Spleen (tissue), 11 donors: ENCODE measurements around the gene WNT7A. TPM values are rescaled to one million over a fixed set of nuclear protein-coding genes. Genes with fewer than 3 reads are reported as not detected.

ENCODE experiments used
- DNase-seq: peaks from one replicate; pipeline ENCODE4 v3.0.0-alpha.2; 2020
- H3K27ac ChIP-seq, 8 donors: fragments of 200-600 bp; sonication (generic) in 7 of 8; 1 replicate in 4 of 8; 2 replicates in 4 of 8; pipeline versions ENCODE4 v1.5.0 to v1.8.0; 2016 to 2021; ENCODE audit warnings: inconsistent platforms in 4 of 8, mild to moderate bottlenecking in 4 of 8, moderate library complexity in 1 of 8
- H3K27me3 ChIP-seq, 7 donors: fragments of 200-600 bp; sonication (generic) in 6 of 7; replicated peaks in 1 of 7; 1 replicate in 4 of 7; 2 replicates in 3 of 7; pipeline versions ENCODE4 v1.5.0 to v1.8.0; 2016 to 2021; ENCODE audit warnings: inconsistent platforms in 3 of 7, mild to moderate bottlenecking in 1 of 7
- H3K36me3 ChIP-seq, 6 donors: fragments of 200-600 bp; sonication (generic) in 5 of 6; 1 replicate in 4 of 6; 2 replicates in 2 of 6; pipeline versions ENCODE4 v1.5.0 to v1.8.0; 2016 to 2021; ENCODE audit warnings: inconsistent platforms in 2 of 6
- H3K4me1 ChIP-seq, 6 donors: fragments of 200-600 bp; sonication (generic) in 5 of 6; 1 replicate in 3 of 6; 2 replicates in 3 of 6; pipeline versions ENCODE4 v1.5.0 to v1.8.0; 2016 to 2021; ENCODE audit warnings: inconsistent platforms in 3 of 6
- H3K4me3 ChIP-seq, 8 donors: fragments of 200-600 bp; sonication (generic) in 7 of 8; 1 replicate in 4 of 8; 2 replicates in 4 of 8; pipeline versions ENCODE4 v1.5.0 to v1.8.0; 2016 to 2021; ENCODE audit warnings: inconsistent platforms in 4 of 8, mild to moderate bottlenecking in 4 of 8, moderate library complexity in 2 of 8
- H3K9me3 ChIP-seq, 8 donors: fragments of 200-600 bp; sonication (generic) in 7 of 8; 1 replicate in 4 of 8; 2 replicates in 4 of 8; pipeline versions ENCODE4 v1.5.0 to v1.8.0; 2016 to 2021; ENCODE audit warnings: inconsistent platforms in 4 of 8
- CTCF ChIP-seq, 11 experiments: fragments of 200-600 bp in 7 of 11; fragments of 450-650 bp in 4 of 11; sonication (generic) in 4 of 11; IDR thresholded peaks in 8 of 11; conservative IDR thresholded peaks in 3 of 11; 1 replicate in 7 of 11; 2 replicates in 4 of 11; pipeline versions ENCODE4 v1.4.0 to v1.8.0; 2016 to 2021; ENCODE audit warnings: antibody characterized with exemption in 11 of 11, inconsistent platforms in 4 of 11, mild to moderate bottlenecking in 1 of 11
- POLR2A ChIP-seq, 3 donors: fragments of 450-650 bp; IDR thresholded peaks; one replicate each; pipeline ENCODE4 v1.5.1; 2017; ENCODE audit warnings: antibody characterized with exemption in 3 of 3, mild to moderate bottlenecking in 1 of 3
- POLR2AphosphoS5 ChIP-seq, 3 donors: sonication (generic); formaldehyde crosslinking; IDR thresholded peaks; one replicate each; pipeline ENCODE4 v1.5.1; 2017; ENCODE audit warnings: antibody characterized with exemption in 3 of 3
- WGBS, 5 donors: extraction: QIAGEN DNeasy Blood & Tissue Kit in 3 of 5; methylation state at CpG; one replicate each; pipeline versions ENCODE4 v1.1.5 to v1.1.7; 2013 to 2018; 5-methylcytosine and 5-hydroxymethylcytosine counted together
- intact Hi-C: fragments of 100-400 bp; cut with DNase I; formaldehyde crosslinking; loops from one replicate; pipeline ENCODE4 v1.15.0; 2023; ENCODE audit warnings: low total_unique reads
- polyA plus RNA-seq, 3 donors: library from polyadenylated mRNA; stranded (reverse); fragments of 200-250 nt; gene quantifications; one replicate each; pipeline ENCODE4 v1.2.1, GENCODE V29; 2013
- total RNA-seq, 7 donors: library from RNA; depleted of rRNA in 3 of 7; stranded (reverse); fragments of >200 nt in 3 of 7; fragmentation: NEBNext Ultra II Directional in 4 of 7; extraction: Animal tissue kit (Norgen Biotek cat#: 25700) in 4 of 7; gene quantifications; one replicate each; pipeline versions ENCODE4 v1.1.0 to v1.2.1, GENCODE V29; 2016 to 2021
- donor health status: healthy with polysubstance abuse.
- donor health status: DM: no; HTN: no; CAD: no; lungs with moderate emphysema.
- donor health status: DM: no; HTN: no; CAD: no.
- donor health status: Bipolar disorder and iron deficiency.
- donor health status: healthy.
- donor health status: DM: no; HTN: no; CAD: no.
- donor health status: DM: yes; HTN: yes; CAD: no.

The WNT7A gene
- total and polyA plus RNA-seq, 10 donors = 0.52 to 6.3 (median 2.0) TPM

GRCh38 chr3:13890377-13891016, 10.6 kb upstream of the WNT7A start:
- no peak for TF ChIP-seq POLR2A (IDR thresholded peaks at IDR 0.05)
- peak; percentile 83 to 90 (median 85) for TF ChIP-seq POLR2AphosphoS5 (IDR thresholded peaks at IDR 0.05)
- Histone ChIP-seq H3K4me3 (no peak overlapping the region), H3K27ac (peak overlapping the region; percentile 36 to 76 (median 66)), H3K4me1 (peaks cover 0 to 28% (median 18%) of the 10 kb centered on the region in 6 donors), H3K9me3 (peaks cover 0 to 8% (median 0%) of the 10 kb centered on the region in 8 donors), H3K27me3 (peaks cover 0 to 17% (median 0%) of the 10 kb centered on the region in 7 donors), H3K36me3 (no peaks in the 10 kb centered on the region)
- intact Hi-C loops = loop anchor here (10.0 kb wide), 2 partner anchors 234 to 574 kb away; partner anchors contain the start of genes CHCHD4 and TMEM43
- WGBS, 5 donors = 18 to 37% (median 29%) methylated on average over 11 to 13 of the region's 13 CpGs
- DNase-seq = peak; percentile 91

- DNase-seq = no peak
- Histone ChIP-seq H3K36me3 (no peaks in the 10 kb centered on the region), H3K27ac (no peak overlapping the region), H3K4me1 (peaks cover 0 to 24% (median 14%) of the 10 kb centered on the region in 6 donors), H3K27me3 (peaks cover 0 to 21% (median 0%) of the 10 kb centered on the region in 7 donors), H3K4me3 (no peak overlapping the region), H3K9me3 (peaks cover 0 to 8% (median 0%) of the 10 kb centered on the region in 8 donors)
- 86 to 100% (median 93%) methylated on average over 1 of the region's 1 CpG for WGBS, 5 donors
- intact Hi-C loops = no loop called here
- TF ChIP-seq POLR2A (IDR thresholded peaks at IDR 0.05) (no peak), CTCF (IDR thresholded peaks at IDR 0.05 in 8 of 11, conservative IDR thresholded peaks at IDR 0.05 in 3 of 11) (no peak), POLR2AphosphoS5 (IDR thresholded peaks at IDR 0.05) (no peak)
Observed at GRCh38 chr3:13888576-13888975, 8.7 kb upstream of the WNT7A start.

- peaks cover 0 to 29% (median 14%) of the 10 kb centered on the region in 6 donors for H3K4me1 ChIP-seq
- intact Hi-C loops = no loop called here
- H3K9me3 ChIP-seq = peaks cover 0 to 8% (median 0%) of the 10 kb centered on the region in 8 donors
- no peak for TF ChIP-seq POLR2AphosphoS5 (IDR thresholded peaks at IDR 0.05)
- TF ChIP-seq POLR2A (IDR thresholded peaks at IDR 0.05) = no peak
- no peak for TF ChIP-seq CTCF (IDR thresholded peaks at IDR 0.05 in 8 of 11, conservative IDR thresholded peaks at IDR 0.05 in 3 of 11)
- no peak overlapping the region for H3K4me3 ChIP-seq
- WGBS, 5 donors = 70 to 85% (median 79%) methylated on average over 6 of the region's 6 CpGs
- no peak for DNase-seq
- H3K36me3 ChIP-seq = no peaks in the 10 kb centered on the region
- no peak overlapping the region for H3K27ac ChIP-seq
- peaks cover 0 to 30% (median 0%) of the 10 kb centered on the region in 7 donors for H3K27me3 ChIP-seq
Observed at GRCh38 chr3:13887495-13888300, 7.8 kb upstream of the WNT7A start.

GRCh38 chr3:13886593-13887129, 6.8 kb upstream of the WNT7A start:
- no peak for DNase-seq
- TF ChIP-seq CTCF (IDR thresholded peaks at IDR 0.05 in 8 of 11, conservative IDR thresholded peaks at IDR 0.05 in 3 of 11) = no peak
- no peak for TF ChIP-seq POLR2A (IDR thresholded peaks at IDR 0.05)
- TF ChIP-seq POLR2AphosphoS5 (IDR thresholded peaks at IDR 0.05) = no peak
- H3K4me3 ChIP-seq = no peak overlapping the region
- intact Hi-C loops = no loop called here
- H3K36me3 ChIP-seq = no peaks in the 10 kb centered on the region
- H3K9me3 ChIP-seq = peaks cover 0 to 6% (median 0%) of the 10 kb centered on the region in 8 donors
- H3K27ac ChIP-seq = no peak overlapping the region
- WGBS, 5 donors = 74 to 87% (median 83%) methylated on average over 2 to 4 of the region's 4 CpGs
- peaks cover 0 to 28% (median 13%) of the 10 kb centered on the region in 6 donors for H3K4me1 ChIP-seq
- H3K27me3 ChIP-seq = peaks cover 0 to 40% (median 1%) of the 10 kb centered on the region in 7 donors
